GM12872 (cell line): Measurements from ENCODE around the gene CELF4.

Source experiments
- CTCF ChIP-seq: IDR thresholded peaks from 3 replicates; pipeline ENCODE4 v1.5.1; 2011; ENCODE audit warnings: low read depth, mild to moderate bottlenecking, low read length, moderate library complexity; ENCODE audit not compliant: insufficient read depth

CELF4 gene

GRCh38 chr18:37306432-37306831, 259.2 kb downstream of the CELF4 start:
- no peak for TF ChIP-seq CTCF

GRCh38 chr18:37305066-37305465, 260.5 kb downstream of the CELF4 start:
- TF ChIP-seq CTCF, result no peak

- no peak for TF ChIP-seq CTCF
Observed at GRCh38 chr18:37304012-37304680, 261.5 kb downstream of the CELF4 start.

- no peak for TF ChIP-seq CTCF
Observed at GRCh38 chr18:37303009-37303408, 262.6 kb downstream of the CELF4 start.

- TF ChIP-seq CTCF, result no peak
Observed at GRCh38 chr18:37302519-37302918, 263.1 kb downstream of the CELF4 start.

GRCh38 chr18:37299471-37300304, 265.9 kb downstream of the CELF4 start:
- TF ChIP-seq CTCF, result no peak

GRCh38 chr18:37298816-37299215, 266.8 kb downstream of the CELF4 start:
- TF ChIP-seq CTCF, result no peak
